HG02938 (cell line): ENCODE measurements around the gene PAOX.
"Not testable (repeated sequence)": the region's sequence is repeated elsewhere in the genome, so short reads cannot be mapped to it uniquely, and the experiment has no call there.

Experiments used
- ATAC-seq: cut with Tn5 transposase; IDR thresholded peaks from one replicate; pipeline ENCODE4 v1.9.1; 2021; ENCODE audit warnings: mild to moderate bottlenecking, moderate library complexity; ENCODE audit not compliant: unreplicated experiment

The PAOX gene

GRCh38 chr10:133431888-133432613 lies 53.0 kb downstream of the PAOX start:
- ATAC-seq = not testable (repeated sequence)

- not testable (repeated sequence) for ATAC-seq
Observed at GRCh38 chr10:133432789-133433188, 53.7 kb downstream of the PAOX start.

- no peak for ATAC-seq
Observed at GRCh38 chr10:133438711-133439273, 59.7 kb downstream of the PAOX start.

- ATAC-seq = no peak
Observed at GRCh38 chr10:133439517-133440461, 60.7 kb downstream of the PAOX start.

- no peak for ATAC-seq
Observed at GRCh38 chr10:133440633-133441285, 61.7 kb downstream of the PAOX start.
